Upper lobe of right lung (tissue), 1 donor: Measurements from ENCODE around the gene ANKFY1. TPM values are rescaled to one million over a fixed set of nuclear protein-coding genes. Genes with fewer than 3 reads are reported as not detected.

Experiments used
- ATAC-seq: fragments of 200-7000 bp; cut with Tn5 transposase; one replicate; pipeline ENCODE4 v1.9.1; 2020; ENCODE audit warnings: mild to moderate bottlenecking, moderate library complexity
- DNase-seq: peaks from one replicate; pipeline ENCODE4 v3.0.0-alpha.2; 2020
- H3K27ac ChIP-seq: fragments of 200-600 bp; one replicate; pipeline ENCODE4 v1.8.0; 2022
- H3K27me3 ChIP-seq: fragments of 200-600 bp; one replicate; pipeline ENCODE4 v1.8.0; 2022; ENCODE audit warnings: mild to moderate bottlenecking
- H3K36me3 ChIP-seq: fragments of 200-600 bp; one replicate; pipeline ENCODE4 v1.8.0; 2022
- H3K4me1 ChIP-seq: fragments of 200-600 bp; one replicate; pipeline ENCODE4 v1.8.0; 2022
- H3K4me3 ChIP-seq: fragments of 200-600 bp; one replicate; pipeline ENCODE4 v1.8.0; 2022; ENCODE audit warnings: mild to moderate bottlenecking
- H3K9me3 ChIP-seq: fragments of 200-600 bp; one replicate; pipeline ENCODE4 v1.8.0; 2022
- CTCF ChIP-seq: fragments of 200-600 bp; IDR thresholded peaks from one replicate; pipeline ENCODE4 v1.8.0; 2022; ENCODE audit warnings: antibody characterized with exemption
- intact Hi-C: fragments of 100-400 bp; cut with DNase I; formaldehyde crosslinking; loops from one replicate; pipeline ENCODE4 v1.11.0; 2022
- total RNA-seq: library from RNA; stranded (reverse); fragmentation: NEBNext Ultra II Directional; extraction: Animal tissue kit (Norgen Biotek cat#: 25700); gene quantifications from one replicate; pipeline ENCODE4 v1.2.1, GENCODE V29; 2021
- donor health status: DM: no; HTN: yes; CAD: no; lungs with severe emphysema.

The ANKFY1 gene
- total RNA-seq, 1 donor from 2014 or later: 64.8 TPM

- Histone ChIP-seq H3K36me3 (peaks cover 77% of the 10 kb centered on the region), H3K4me1 (no peaks in the 10 kb centered on the region), H3K27ac (no peak overlapping the region), H3K27me3 (no peaks in the 10 kb centered on the region), H3K9me3 (no peaks in the 10 kb centered on the region), H3K4me3 (no peak overlapping the region)
- intact Hi-C loops: no loop called here
- TF ChIP-seq CTCF: no peak
- ATAC-seq (no peak), DNase-seq (no peak)
Observed at GRCh38 chr17:4188076-4188475, 75.7 kb downstream of the ANKFY1 start.

- DNase-seq: no peak
- intact Hi-C loops: no loop called here
Observed at GRCh38 chr17:4187076-4187475, 76.7 kb downstream of the ANKFY1 start.

GRCh38 chr17:4186357-4186881 lies 77.4 kb downstream of the ANKFY1 start:
- intact Hi-C loops: no loop called here
- ATAC-seq: no peak

More at GRCh38 chr17:4187076-4187475, 76.7 kb downstream of the ANKFY1 start:
- H3K4me3 ChIP-seq: no peak overlapping the region
- H3K4me1 ChIP-seq: no peaks in the 10 kb centered on the region
- no peak for TF ChIP-seq CTCF
- H3K27ac ChIP-seq: no peak overlapping the region
- H3K36me3 ChIP-seq: peaks cover 85% of the 10 kb centered on the region
- no peaks in the 10 kb centered on the region for H3K27me3 ChIP-seq
- H3K9me3 ChIP-seq: no peaks in the 10 kb centered on the region
- no peak for ATAC-seq

GRCh38 chr17:4185656-4186055 lies 78.1 kb downstream of the ANKFY1 start:
- Histone ChIP-seq H3K9me3 (no peaks in the 10 kb centered on the region), H3K4me3 (no peak overlapping the region), H3K36me3 (peaks cover 94% of the 10 kb centered on the region), H3K27me3 (no peaks in the 10 kb centered on the region), H3K27ac (no peak overlapping the region), H3K4me1 (no peaks in the 10 kb centered on the region)
- intact Hi-C loops: no loop called here
- TF ChIP-seq CTCF: no peak
- DNase-seq (peak; percentile 21), ATAC-seq (no peak)

More at GRCh38 chr17:4186357-4186881, 77.4 kb downstream of the ANKFY1 start:
- DNase-seq: peak; percentile 9
- H3K9me3 ChIP-seq: no peaks in the 10 kb centered on the region
- H3K27me3 ChIP-seq: no peaks in the 10 kb centered on the region
- H3K4me1 ChIP-seq: no peaks in the 10 kb centered on the region
- TF ChIP-seq CTCF: no peak
- no peak overlapping the region for H3K4me3 ChIP-seq
- H3K27ac ChIP-seq: no peak overlapping the region
- peaks cover 91% of the 10 kb centered on the region for H3K36me3 ChIP-seq

- no peaks in the 10 kb centered on the region for H3K27me3 ChIP-seq
- H3K27ac ChIP-seq: no peak overlapping the region
- H3K36me3 ChIP-seq: peaks cover 93% of the 10 kb centered on the region
- no peak overlapping the region for H3K4me3 ChIP-seq
- no peaks in the 10 kb centered on the region for H3K9me3 ChIP-seq
- intact Hi-C loops: no loop called here
- ATAC-seq (no peak), DNase-seq (peak; percentile 48)
- no peak for TF ChIP-seq CTCF
- no peaks in the 10 kb centered on the region for H3K4me1 ChIP-seq
Observed at GRCh38 chr17:4184811-4185210, 79.0 kb downstream of the ANKFY1 start.

GRCh38 chr17:4182043-4182442 lies 81.7 kb downstream of the ANKFY1 start:
- Histone ChIP-seq H3K4me3 (no peak overlapping the region), H3K4me1 (no peaks in the 10 kb centered on the region), H3K9me3 (no peaks in the 10 kb centered on the region), H3K36me3 (peaks cover 95% of the 10 kb centered on the region), H3K27me3 (no peaks in the 10 kb centered on the region), H3K27ac (no peak overlapping the region)
- DNase-seq (peak; percentile 34), ATAC-seq (no peak)
- intact Hi-C loops: no loop called here
- no peak for TF ChIP-seq CTCF
